ENCODE data around the gene SCGB1C2.
"Not testable (repeated sequence)": the region's sequence is repeated elsewhere in the genome, so short reads cannot be mapped to it uniquely, and the experiment has no call there.

Gene SCGB1C2

DNA sequence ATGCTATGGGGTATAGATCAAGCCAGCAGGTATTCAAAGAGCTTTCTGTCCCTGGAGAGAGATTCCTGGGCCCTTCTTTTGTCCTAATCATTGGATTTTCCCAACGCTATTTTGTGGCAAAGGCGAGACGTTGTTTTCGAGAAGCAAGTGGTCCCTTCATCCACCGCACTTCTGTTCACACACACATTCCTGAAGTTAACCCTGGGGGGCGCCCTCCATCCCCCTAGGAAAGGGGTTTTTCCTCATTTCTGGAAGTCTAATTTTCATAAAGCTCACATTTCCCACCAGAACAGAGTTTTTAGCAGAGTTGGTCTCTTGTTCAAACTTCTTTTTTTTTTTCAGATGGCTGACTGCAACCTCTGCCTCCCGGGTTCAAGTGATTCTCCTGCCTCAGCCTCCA, 11.9 kb downstream of the SCGB1C2 start:
- DNase-seq (ENCODE audit: low spot score) = no peak

- no peak for DNase-seq (ENCODE audit: low spot score)
These were observed 12.7 kb downstream of the SCGB1C2 start for GRCh38 chr17:149897-150584.

DNA sequence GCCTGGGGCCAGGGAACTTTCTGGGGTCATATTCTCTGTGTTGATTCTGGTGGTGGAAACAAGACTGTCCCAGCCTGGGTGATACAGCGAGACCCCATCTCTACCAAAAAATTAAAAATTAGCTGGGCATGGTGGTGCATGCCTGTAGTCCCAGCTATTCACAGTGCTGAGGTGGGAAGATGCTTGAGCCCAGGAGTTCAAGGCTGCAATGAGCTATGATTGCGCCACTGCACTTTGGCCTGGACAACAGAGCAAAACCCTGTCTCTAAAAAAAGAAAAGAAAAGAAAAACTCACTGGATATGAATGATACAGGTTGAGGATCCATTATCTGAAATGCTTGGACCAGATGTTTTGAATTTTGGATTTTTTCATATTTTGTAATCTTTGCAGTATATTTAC, 13.6 kb downstream of the SCGB1C2 start:
- no peak for DNase-seq (ENCODE audit: low spot score)

DNA sequence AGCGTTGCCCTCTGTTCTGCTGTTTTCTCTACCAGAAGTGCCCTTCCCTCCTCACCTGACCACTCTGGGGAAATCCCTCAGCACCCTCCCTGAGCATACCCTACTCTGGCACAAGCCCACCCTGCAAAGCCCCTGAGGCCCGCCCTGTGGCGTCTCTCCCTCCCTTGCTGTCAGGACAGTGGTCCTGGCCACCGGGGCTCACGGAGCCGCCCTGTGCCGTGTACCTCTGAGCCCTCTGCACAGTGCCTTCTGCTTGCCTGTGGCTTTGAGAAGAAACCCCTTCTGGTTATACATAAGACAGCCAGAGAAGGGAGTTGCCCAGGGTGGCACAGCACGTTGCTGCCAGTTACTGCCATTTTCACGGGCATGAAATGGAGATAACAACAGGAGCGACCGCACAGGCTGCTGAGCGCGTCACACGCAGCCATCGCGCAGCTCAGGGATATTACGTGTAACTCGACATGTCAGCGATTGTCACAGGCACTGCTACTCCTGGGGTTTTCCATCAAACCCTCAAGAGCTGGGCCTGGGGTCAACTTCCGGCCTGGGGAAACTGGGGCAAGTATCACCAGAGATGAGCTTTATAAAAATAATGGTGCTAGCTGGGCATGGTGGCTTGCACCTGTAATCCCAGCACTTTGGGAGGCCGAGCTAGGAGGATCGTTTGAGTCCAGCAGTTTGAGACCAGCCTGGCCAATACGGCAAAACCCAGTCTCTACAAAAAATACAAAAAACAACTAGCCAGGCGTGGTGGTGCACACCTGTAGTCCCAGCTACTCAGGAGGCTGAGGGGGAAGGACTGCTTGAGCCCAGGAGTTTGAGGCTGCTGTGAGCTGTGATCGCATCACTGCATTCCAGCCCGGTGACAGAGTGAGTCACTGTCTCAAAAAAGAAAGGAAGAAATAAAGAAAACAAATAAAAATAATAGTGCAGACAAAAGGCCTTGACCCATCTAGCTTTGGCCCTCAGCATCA, 14.8 kb downstream of the SCGB1C2 start:
- no peak for DNase-seq (ENCODE audit: low spot score)

DNA sequence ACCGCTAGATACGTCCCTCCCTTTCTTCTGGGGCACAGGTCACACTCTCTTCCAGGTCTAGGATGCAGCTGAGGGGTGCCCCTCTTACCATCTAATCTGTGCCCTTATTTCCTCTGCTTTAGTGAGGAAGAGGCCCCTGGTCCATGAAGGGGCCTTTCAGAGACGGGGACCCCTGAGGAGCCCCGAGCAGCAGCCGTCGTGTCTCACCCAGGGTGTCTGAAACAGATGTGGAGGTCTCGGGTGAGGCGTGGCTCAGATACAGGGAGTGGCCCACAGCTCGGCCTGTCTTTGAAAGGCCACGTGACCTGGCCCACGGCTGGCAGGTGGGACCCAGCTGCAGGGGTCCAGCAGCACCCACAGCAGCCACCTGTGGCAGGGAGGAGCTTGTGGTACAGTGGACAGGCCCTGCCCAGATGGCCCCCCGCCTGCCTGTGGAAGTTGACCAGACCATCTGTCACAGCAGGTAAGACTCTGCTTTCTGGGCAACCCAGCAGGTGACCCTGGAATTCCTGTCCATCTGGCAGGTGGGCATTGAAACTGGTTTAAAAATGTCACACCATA, 15.6 kb downstream of the SCGB1C2 start:
- DNase-seq (ENCODE audit: low spot score) = no peak

DNA sequence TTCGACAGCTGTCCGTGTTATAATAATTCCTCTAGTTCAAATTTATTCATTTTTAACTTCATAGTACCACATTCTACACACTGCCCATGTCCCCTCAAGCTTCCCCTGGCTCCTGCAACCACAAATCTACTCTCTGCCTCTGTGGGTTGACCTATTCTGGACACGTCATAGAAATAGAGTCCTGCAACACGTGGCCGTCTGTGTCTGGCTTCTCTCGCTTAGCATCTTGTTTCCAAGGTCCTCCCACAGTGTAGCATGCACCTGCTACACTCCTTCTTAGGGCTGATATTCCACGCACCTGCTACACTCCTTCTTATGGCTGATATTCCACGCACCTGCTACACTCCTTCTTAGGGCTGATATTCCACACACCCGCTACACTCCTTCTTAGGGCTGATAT, 16.5 kb downstream of the SCGB1C2 start:
- no peak for DNase-seq (ENCODE audit: low spot score)

- DNase-seq (ENCODE audit: low spot score) = no peak
These were observed 18.2 kb downstream of the SCGB1C2 start for GRCh38 chr17:155576-155975.

GRCh38 chr17:156094-156621, 18.8 kb downstream of the SCGB1C2 start:
- DNase-seq (ENCODE audit: low spot score) = no peak

GRCh38 chr17:156946-157345, 19.6 kb downstream of the SCGB1C2 start:
- no peak for DNase-seq (ENCODE audit: low spot score)

GRCh38 chr17:157901-158300, 20.5 kb downstream of the SCGB1C2 start:
- DNase-seq (ENCODE audit: low spot score) = no peak

DNA sequence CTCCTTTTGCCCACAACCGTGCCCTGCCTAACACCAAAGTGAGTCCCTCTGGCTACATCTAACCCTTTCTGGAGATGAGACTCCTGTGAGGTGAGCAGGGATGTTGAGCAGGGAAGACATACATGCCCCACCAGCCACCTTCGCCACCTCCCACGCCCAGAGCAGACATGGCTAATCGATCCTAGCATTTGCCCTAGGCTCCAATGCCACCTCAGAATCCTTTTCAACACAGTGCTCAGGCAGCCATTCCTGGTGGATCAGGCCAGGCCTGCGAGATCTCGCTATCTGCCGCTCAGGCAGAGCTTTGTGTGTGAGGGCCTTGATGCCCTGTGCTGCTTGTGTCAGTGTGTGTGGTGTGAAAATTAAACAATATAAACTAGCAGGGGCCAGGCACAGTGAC, 21.0 kb downstream of the SCGB1C2 start:
- no peak for DNase-seq (ENCODE audit: low spot score)

DNA sequence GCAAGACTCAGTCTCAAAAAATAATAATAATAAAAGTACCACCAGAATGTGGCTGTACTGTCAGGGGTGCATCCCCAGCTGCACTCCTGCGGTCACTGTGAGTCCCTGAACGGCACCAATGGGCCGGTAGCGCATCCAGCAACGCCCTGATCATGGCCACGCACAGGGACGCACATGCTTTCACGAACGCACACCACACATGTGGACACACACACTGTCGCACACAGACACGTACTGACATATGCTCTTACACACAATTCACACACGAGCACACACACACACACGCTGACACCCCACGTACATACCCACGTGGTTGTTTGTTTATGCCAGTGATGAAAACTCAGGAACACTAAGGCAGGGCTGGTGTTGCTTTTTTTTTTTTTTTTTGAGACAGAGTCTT, 22.2 kb downstream of the SCGB1C2 start:
- DNase-seq (ENCODE audit: low spot score) = no peak

DNA sequence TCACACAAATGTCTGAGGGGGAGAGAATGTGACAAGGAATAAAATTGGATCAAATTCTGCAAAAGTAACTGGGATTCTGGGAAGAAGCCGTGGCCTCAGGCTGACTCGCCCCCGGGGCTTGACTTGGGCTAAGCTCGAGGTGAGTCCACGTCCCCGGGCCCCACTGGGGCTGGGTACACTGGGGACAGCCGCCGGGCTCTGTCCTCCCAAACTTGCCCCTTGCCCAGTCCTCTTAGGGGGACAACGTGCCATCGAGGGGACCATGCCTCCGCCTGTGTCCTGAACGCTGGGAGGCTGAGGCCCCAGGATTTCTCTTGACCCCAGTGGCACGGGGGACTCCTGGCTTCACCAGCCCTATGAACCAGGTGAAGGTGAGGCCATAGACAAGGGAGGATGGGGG, 23.0 kb downstream of the SCGB1C2 start:
- no peak for DNase-seq (ENCODE audit: low spot score)

DNA sequence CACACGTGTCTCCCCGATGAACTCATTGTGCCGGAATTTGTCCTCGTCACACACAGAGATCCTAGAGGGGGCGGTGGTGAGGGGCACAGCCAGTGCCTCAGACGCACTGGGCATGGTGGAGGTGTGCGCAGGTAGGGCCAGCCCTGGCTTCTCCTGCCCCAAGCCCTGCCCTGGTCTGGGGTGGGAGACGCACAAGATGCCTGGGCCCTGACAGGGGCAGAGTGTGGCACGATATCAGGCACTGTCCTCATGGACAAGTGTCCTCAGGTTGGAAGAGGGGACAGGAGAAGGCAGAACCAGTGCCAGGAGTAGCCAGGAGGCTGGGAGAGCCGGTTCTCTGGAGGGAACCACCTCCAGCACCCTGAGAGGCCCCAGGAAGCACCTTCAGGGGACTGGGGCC, 24.1 kb downstream of the SCGB1C2 start:
- no peak for DNase-seq (ENCODE audit: low spot score)

- DNase-seq (ENCODE audit: low spot score) = no peak
These were observed 25.3 kb downstream of the SCGB1C2 start for GRCh38 chr17:162689-163088.

DNA sequence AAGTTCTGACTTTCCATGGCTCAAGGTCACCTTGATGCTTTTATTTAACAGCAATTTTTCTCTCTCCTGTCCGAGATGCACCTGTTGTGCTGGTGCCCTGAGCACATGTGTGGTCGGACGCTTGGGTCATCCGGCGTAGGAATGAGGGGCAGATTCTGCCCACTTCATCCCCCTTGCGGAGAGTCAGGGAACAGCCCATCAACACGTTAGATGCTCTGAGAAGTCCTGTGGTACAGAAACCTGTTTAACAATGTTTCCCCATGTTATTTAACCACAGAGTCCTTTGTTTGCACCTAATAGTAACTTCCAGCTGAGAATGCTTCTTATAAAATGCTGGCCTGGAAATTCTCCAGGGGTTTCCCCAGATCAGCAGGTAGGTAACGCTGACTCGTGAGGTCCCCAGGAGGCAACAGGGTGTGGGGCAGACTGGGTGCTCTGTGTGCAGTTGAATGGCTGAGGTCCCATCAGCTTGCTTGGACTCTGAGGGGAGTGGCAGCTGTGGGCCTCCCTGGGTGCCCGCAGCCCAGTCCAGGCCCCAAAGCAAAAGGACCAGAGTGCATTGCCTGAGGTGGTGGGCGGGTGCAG, 26.2 kb downstream of the SCGB1C2 start:
- DNase-seq (ENCODE audit: low spot score) = no peak

DNA sequence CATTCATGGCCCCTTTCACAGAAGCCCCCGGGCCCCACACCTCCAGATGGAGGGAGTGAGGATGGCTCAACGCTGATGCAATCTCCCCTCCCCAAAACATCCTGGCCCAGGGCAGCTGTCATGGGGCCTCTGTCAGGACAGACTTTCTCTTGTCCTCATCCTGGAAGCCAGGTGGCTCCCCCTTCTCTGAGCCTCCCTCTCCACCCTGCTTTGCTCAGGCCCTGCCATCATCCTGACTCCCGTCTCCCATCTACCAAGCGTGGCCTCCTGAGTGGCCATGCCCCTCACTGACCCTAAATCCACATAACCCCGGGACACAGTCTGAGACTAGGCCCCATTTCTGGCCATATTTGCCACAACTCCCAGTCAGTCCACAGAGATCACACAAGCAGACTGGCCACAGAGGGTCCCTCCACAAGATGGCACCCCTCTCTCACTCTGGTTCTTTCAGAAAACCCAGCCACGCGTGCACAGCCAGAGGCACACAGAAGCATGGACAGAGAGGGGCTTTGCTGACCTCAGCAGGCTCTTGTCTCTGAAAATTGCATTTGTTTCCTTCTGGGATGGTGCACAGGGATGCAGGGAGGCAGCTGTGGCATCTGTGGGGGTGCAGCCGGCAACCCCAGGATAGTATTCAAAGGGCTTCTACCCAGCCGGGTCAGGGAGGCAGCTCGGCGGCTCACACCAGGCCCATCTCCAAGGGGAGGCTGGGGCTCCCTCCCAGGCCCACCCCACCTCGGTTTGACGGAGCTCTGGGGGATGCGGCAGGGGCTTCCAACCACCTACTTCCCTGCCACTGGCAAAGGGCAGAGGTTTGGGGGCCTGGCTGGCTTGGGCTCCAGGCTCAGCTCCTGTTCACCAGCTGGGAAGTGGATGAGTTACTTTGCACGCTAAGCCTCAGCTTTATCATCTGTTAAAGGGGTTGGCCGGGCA, 27.2 kb downstream of the SCGB1C2 start:
- peak; percentile 69 for DNase-seq (ENCODE audit: low spot score)

- DNase-seq (ENCODE audit: low spot score) = no peak
These were observed 28.6 kb downstream of the SCGB1C2 start for GRCh38 chr17:165939-166338.

DNA sequence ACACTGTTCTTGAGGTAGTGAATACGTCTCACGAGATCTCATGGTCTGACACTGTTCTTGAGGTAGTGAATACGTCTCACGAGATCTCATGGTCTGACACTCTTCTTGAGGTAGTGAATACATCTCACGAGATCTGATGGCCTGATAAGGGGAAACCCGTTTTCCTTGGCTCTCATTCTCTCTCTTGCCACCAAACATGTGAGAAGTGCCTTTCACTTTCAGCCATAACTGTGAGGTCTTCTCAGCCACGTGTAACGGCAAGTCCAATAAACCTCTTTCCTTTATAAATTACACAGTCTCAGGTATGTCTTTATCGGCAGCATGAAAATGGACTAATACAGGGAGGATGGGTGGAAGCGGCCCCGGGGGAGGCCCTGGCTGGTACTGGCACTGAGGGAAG, 31.2 kb downstream of the SCGB1C2 start:
- not testable (repeated sequence) for DNase-seq (ENCODE audit: low spot score)

- DNase-seq (ENCODE audit: low spot score) = no peak
These were observed 32.8 kb downstream of the SCGB1C2 start for GRCh38 chr17:170130-170670.

DNA sequence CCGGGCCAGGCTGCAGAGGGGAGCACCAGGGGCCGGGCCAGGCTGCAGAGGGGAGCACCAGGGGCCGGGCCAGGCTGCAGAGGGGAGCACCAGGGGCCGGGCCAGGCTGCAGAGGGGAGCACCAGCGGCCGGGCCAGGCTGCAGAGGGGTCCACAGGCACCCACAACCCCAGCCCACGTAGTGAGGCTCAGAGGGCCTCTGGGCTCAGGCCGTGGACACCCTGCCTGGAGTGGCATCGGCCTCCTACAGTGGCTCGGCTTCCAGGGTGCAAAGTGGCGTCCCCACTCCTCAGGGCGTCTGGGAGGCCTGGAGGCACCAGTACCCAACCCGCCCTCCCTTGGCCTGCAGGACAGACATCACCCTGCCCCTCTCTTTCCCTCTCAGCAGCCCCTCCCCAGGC, 34.5 kb downstream of the SCGB1C2 start:
- DNase-seq (ENCODE audit: low spot score) = no peak
